Ascending aorta (tissue), 2 donors: ENCODE data around the gene CISTR. TPM values are rescaled to one million over a fixed set of nuclear protein-coding genes. Genes with fewer than 3 reads are reported as not detected.
A peak's percentile ranks its signal among the peaks of the same experiment; 100 is the strongest.

ENCODE experiments used
- DNase-seq, 2 donors: peaks; one replicate each; pipeline ENCODE4 v3.0.0-alpha.2; 2019; ENCODE audit warnings: low spot score in 2 of 2
- H3K27ac ChIP-seq, 2 donors: fragments of 200-600 bp; sonication (generic); one replicate each; pipeline ENCODE4 v1.5.1; 2016 to 2017; ENCODE audit warnings: mild to moderate bottlenecking in 1 of 2
- H3K27me3 ChIP-seq: fragments of 200-600 bp; sonication (generic); one replicate; pipeline ENCODE4 v1.5.1; 2017
- H3K36me3 ChIP-seq, 2 donors: fragments of 200-600 bp; sonication (generic); one replicate each; pipeline ENCODE4 v1.5.1; 2016
- H3K4me1 ChIP-seq, 2 donors: fragments of 200-600 bp; sonication (generic); one replicate each; pipeline ENCODE4 v1.5.1; 2016 to 2017; ENCODE audit warnings: mild to moderate bottlenecking in 1 of 2
- H3K4me3 ChIP-seq, 2 donors: fragments of 200-600 bp; sonication (generic); one replicate each; pipeline ENCODE4 v1.5.1; 2016 to 2017; ENCODE audit warnings: mild to moderate bottlenecking in 1 of 2
- H3K9me3 ChIP-seq, 2 donors: fragments of 200-600 bp; sonication (generic); one replicate each; pipeline ENCODE4 v1.5.1; 2016
- CTCF ChIP-seq, 3 experiments: fragments of 200-600 bp in 2 of 3; fragments of 450-650 bp in 1 of 3; sonication (generic) in 2 of 3; IDR thresholded peaks; one replicate each; pipeline ENCODE4 v1.5.1; 2016 to 2019; ENCODE audit warnings: antibody characterized with exemption in 3 of 3, mild to moderate bottlenecking in 1 of 3, moderate library complexity in 1 of 3
- intact Hi-C: fragments of 100-400 bp; cut with DNase I; formaldehyde crosslinking; loops from one replicate; pipeline ENCODE4 v1.15.1; 2023
- total RNA-seq: library from RNA; depleted of rRNA; stranded (reverse); fragments of >200 nt; gene quantifications from one replicate; pipeline ENCODE4 v1.1.0, GENCODE V29; 2016

The CISTR gene
- total RNA-seq, 1 donor from 2014 or later, result not detected

DNA sequence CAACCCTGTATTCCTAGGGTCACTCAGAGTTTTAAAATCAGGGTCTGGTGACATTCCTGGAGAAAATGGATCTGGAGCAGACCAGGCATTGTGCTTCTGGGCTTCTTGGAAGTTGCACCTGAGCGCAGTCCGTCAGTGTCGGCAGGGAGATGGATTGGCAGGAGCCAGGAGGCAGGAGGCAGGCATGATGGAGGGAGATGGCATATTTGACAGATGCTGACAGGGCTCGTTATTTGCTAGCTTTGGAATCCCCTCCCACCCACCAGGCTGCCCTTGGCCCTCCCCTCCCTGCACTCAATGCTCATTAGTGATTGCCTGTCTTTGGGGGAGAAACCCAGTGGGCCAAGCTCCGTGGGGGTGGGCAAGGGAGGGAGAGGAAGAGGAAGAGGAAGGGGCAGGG lies 4.7 kb downstream of the CISTR start:
- H3K9me3 ChIP-seq, result no peaks in the 10 kb centered on the region
- no peak overlapping the region for H3K4me3 ChIP-seq
- peaks cover 7 to 21% of the 10 kb centered on the region in 2 donors for H3K4me1 ChIP-seq
- TF ChIP-seq CTCF (IDR thresholded peaks at IDR 0.05), result no peak
- intact Hi-C loops, result loop anchor here (2.0 to 10.0 kb wide), 2 partner anchors 204 to 458 kb away; no protein-coding TSS in a partner anchor
- H3K27ac ChIP-seq, result no peak overlapping the region
- peaks cover 4% of the 10 kb centered on the region for H3K27me3 ChIP-seq
- DNase-seq, result no peak
- no peaks in the 10 kb centered on the region for H3K36me3 ChIP-seq

- H3K27me3 ChIP-seq, result peaks cover 4% of the 10 kb centered on the region
- no peak overlapping the region for H3K4me3 ChIP-seq
- TF ChIP-seq CTCF (IDR thresholded peaks at IDR 0.05), result peak; percentile 100
- peak; percentile 38 to 94 for DNase-seq
- H3K9me3 ChIP-seq, result no peaks in the 10 kb centered on the region
- H3K4me1 ChIP-seq, result peaks cover 7 to 18% of the 10 kb centered on the region in 2 donors
- H3K36me3 ChIP-seq, result no peaks in the 10 kb centered on the region
- H3K27ac ChIP-seq, result no peak overlapping the region
- intact Hi-C loops, result loop anchor here (1.0 to 10.0 kb wide), 3 partner anchors 45 to 458 kb away; no protein-coding TSS in a partner anchor
These were observed 5.1 kb downstream of the CISTR start for GRCh38 chr12:53746592-53747092.

DNA sequence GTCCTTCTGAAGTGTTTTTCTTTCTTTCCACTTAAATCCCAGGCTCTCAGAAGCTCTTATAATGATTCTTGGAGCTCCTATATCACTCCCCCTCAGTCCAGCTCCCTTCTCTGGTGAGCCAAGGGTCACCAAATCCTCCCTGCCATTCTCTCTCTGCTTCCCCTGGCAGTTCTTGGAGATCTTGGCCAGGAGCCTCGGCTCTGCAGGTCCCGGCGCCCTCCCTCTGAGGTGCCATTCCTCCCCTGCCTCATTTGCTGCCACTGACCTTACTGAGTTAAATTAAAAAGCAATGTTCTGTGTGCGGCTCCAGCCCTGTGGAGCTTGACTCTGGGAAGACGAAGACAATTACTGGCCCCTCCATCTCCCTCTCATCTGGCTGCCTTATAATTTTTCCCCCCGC lies 7.0 kb downstream of the CISTR start:
- DNase-seq, result no peak
- TF ChIP-seq CTCF (IDR thresholded peaks at IDR 0.05), result no peak
- intact Hi-C loops, result loop anchor here (10.0 kb wide), 1 partner anchor 460 kb away; no protein-coding TSS in a partner anchor
- no peaks in the 10 kb centered on the region for H3K36me3 ChIP-seq
- H3K27ac ChIP-seq, result no peak overlapping the region
- no peaks in the 10 kb centered on the region for H3K27me3 ChIP-seq
- H3K4me3 ChIP-seq, result no peak overlapping the region
- H3K9me3 ChIP-seq, result no peaks in the 10 kb centered on the region
- H3K4me1 ChIP-seq, result peaks cover 0 to 6% of the 10 kb centered on the region in 2 donors

- Histone ChIP-seq H3K36me3 (no peaks in the 10 kb centered on the region), H3K4me3 (no peak overlapping the region), H3K27me3 (no peaks in the 10 kb centered on the region), H3K4me1 (peaks cover 0 to 6% of the 10 kb centered on the region in 2 donors), H3K27ac (no peak overlapping the region), H3K9me3 (no peaks in the 10 kb centered on the region)
- DNase-seq, result no peak
- no peak for TF ChIP-seq CTCF (IDR thresholded peaks at IDR 0.05)
- intact Hi-C loops, result loop anchor here (10.0 kb wide), 1 partner anchor 461 kb away; no protein-coding TSS in a partner anchor
These were observed 7.7 kb downstream of the CISTR start for GRCh38 chr12:53744130-53744441.

DNA sequence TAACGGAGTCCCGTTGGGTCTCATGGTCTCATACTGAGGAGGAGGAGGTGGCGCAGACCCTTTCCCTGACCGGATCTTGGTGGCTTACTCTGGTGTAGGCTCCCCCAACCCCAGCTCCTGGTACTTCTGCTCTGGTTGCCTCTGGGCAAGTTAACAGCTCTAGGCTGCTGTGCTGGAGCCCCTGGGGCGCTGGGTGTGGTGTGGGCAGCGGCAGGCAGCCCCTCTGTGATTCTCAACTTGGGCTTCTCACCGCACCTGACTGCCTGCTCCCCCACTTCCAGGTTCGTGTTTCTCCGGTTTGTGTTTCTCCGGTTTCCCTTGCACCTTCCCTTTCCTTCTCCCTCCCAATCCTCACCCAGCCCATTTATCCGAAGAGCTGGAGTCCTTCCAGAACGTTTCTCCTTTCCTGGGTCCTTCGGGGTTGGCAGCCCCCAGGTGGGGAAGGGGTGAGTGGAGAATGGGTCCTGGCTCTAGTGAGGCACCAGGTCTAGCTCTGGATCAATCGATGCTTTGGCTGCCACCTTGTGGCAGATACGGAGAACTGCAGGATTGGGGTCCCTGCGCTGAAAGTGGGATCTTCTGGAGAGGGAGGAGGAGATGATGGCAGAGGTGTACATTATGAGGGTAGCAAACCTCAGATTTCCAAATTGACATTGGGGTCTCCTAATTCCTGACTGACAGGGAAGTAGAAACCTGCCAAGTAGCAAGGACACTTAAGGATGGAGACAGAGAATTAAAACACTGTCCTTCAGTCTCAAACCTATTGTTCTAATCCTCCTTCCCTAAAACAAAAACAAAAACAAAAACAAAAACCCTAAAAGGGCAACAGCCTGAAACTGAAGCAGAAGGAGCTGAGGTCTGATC lies 8.3 kb downstream of the CISTR start:
- Histone ChIP-seq H3K36me3 (no peaks in the 10 kb centered on the region), H3K9me3 (no peaks in the 10 kb centered on the region), H3K4me1 (peaks cover 0 to 6% of the 10 kb centered on the region in 2 donors), H3K27me3 (no peaks in the 10 kb centered on the region), H3K4me3 (peak overlapping the region in 1 of 2 donors; percentile 49), H3K27ac (no peak overlapping the region)
- intact Hi-C loops, result loop anchor here (10.0 kb wide), 1 partner anchor 461 kb away; no protein-coding TSS in a partner anchor
- no peak for DNase-seq
- TF ChIP-seq CTCF (IDR thresholded peaks at IDR 0.05), result peak; percentile 80 to 96 (median 91)
